COLO668 (cell line): Measurements from ENCODE around the gene PPP1R27.
A peak's percentile ranks its signal among the peaks of the same experiment; 100 is the strongest.
"Not testable (repeated sequence)": the region's sequence is repeated elsewhere in the genome, so short reads cannot be mapped to it uniquely, and the experiment has no call there.

Source experiments
- DNase-seq: peaks from one replicate; lab custom pipeline; 2025; ENCODE audit not compliant: unreplicated experiment; lab: John Stamatoyannopoulos, UW

PPP1R27 gene

DNA sequence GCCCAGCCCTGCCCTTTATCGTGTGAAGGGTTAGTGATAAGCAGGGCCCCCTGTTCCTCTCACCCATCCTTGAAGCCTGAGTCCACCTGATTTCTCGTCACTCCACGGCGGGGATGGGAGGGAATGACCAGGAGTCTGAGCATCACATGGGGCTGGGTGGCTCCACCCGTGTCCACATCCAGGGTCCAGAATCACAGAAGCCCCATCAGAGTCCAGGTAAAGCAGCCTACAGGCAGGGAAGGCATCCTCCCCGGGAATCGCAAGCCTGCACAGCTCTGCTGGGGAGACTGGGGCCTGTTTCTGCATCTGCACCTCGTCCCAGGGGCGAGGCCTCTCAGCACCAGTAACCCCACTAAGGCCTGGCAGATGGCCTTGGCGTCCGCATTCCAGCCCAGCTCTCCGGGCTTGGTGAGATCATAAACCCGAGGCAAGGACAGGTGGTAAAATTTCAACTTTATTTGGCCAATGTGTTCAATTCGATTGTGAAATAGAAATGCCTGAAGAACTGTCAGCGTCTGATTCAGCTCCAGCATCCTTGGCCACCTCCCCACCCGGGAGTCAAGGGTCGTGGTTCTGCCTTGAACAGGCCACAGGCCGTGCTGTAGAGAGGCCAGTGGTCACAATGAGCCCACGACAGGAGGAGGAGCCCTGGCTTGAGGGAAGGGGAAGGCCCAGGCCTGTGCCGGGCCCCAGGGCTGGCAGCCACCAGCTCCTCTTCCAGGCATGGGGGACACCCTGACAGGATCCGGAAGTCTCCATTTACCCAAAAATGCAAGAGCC, 8.1 kb upstream of the PPP1R27 start:
- DNase-seq, result no peak

DNA sequence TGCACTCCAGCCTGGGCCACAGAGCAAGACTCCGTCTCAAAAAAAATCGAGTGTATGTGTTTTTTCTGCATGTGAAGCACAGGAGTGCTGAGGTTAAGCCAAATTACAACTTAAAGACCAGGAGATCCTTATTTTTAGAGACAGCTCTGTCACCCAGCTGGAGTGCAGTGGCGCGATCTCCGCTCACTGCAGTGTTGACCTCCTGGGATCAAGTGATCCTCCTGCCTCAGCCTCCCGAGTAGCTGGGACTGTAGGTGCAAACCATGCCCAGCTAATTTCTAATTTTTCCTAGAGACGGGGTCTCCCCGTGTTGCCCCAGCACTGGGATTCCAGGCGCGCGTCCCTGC, 7.5 kb upstream of the PPP1R27 start:
- no peak for DNase-seq

DNA sequence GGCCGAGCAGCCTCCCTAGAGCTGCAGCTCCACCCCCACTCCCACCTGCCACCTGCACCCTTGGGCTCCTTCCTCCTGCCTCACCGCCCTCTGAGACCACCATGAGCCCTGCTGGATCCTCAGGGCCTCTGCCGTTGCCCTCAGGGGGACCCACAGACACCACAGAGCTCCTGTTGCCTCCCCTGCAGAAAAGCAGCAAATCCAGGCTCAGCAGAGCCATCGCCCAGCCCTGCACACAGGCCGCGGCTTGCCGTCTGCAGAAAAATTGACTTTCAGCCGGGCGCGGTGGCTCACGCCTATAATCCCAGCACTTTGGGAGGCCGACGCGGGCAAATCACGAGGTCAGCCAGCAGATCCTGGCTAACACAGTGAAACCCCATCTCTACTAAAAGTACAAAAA, 7.0 kb upstream of the PPP1R27 start:
- no peak for DNase-seq

DNA sequence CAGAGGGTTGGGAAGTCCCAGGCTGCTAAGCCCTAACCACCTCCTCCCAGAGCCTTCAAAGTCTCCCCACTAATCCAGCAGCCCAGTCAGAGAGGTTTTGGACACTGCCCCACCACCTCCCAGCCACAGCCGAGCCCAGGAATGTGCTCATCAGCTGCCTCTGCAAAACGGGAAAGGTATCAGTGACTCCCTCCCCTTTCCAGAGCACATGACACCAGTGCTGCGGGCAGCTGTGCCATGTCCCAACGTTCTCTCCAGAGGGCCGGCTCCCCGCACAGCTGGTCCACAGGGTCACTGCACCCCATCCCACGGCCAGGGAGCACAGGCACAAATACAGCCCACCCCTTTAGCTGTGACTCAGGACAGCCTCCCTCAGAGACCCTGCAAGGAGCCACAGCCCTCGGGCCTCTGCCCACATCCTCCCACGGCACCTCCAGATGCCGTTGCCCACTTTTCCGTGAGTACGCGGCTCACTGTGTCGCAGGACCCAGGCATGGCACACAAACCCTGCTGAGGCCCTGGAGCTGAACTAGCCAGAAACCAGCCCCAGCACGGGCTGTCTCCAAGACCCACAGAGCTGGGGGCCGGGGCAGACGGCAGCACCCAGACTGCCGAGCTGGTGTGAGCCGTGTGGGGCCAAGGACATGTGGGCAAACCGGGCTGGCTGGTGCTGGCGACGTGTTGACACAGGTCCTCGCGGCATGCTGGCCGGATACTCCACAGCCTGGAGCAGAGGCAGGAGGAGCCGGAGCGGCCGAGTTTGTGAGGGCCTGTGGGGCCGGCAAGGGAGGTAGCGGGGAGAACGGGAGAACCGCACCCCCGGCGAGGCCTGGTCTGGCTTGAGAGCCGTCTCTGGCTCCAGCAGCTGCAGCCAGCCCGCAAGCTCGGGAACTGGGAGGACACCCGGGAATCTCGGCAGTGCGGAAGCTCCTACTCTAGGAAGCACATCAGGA, 6.3 kb upstream of the PPP1R27 start:
- peak; percentile 41 for DNase-seq

DNA sequence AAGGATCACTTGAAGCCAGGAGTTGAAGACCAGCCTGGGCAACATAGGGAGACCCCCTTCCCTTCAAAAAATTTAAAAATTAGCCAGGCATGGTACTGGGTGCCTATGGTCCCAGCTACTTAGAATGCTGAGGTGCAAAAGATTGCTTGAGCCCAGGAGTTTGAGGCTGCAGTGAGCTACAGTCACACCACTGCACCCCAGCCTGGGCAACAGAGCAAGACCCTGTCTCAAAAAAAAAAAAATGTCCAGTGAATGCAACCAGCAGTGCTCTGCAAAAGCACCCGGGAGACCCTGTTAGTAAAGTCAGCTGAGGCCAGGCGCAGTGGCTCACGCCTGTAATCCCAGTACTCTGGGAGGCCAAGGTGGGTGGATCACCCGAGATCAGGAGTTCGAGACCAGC, 5.2 kb upstream of the PPP1R27 start:
- DNase-seq, result not testable (repeated sequence)

DNA sequence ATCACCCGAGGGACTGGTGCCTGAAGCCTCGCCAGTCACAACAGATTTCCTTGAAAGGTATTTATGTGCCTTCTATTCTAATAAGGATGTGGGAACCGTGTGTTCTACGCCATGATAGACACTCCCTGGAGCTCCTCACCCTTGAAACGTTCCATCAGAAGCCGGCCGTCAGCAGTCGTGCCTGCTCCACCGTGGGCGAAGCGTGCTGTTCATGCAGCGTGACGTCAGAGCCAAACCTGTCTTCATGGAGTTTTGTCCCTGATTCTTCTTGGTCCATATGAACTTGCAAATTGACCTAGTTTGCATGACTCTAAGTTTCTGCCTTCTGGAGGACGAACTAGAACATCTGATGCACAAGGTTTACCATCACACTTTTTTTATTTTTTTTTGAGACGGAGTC, 4.5 kb upstream of the PPP1R27 start:
- no peak for DNase-seq

DNA sequence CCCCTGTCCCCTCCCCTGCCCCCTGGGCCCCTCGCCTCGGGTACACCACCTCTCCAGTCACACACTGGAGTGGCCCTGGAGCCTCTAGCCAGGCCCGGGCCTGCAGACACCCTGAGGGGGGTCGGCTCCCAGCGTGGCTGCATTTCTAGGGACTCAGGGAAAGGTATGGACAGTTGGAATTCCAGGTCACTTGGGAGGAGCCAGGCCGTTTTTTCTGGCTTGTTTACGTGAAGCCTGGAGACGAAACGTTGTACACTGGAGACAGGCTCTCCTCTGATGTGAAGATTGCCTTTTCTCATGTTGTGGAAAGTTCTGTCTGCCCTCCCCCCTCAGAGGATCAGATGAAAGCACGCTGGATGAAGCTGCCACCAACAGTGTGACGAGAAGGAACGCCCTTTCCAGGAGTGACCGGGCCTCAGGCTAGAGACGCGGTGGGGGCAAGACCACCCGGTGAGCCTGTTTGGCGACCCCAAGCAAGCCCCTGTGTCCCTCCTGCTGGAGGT, 4.0 kb upstream of the PPP1R27 start:
- no peak for DNase-seq

DNA sequence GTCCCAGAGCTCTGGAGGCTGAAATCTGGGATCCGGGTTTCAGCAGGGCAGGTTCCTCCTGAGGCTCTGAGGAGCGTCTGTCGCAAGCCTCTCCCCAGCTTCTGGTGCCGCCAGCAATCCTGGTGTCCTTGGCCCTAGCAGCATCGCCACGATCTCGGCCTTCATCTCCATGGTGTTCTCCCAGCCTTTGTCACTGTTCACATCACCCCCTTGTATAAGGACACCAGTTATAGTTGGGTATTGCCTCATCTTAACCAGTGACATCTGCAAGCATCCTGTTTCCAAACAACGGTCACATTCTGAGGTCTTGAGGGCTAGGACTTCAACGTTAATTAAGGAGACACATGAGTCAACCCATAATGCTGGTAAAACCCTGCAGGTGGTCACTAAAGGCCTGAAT, 2.8 kb upstream of the PPP1R27 start:
- DNase-seq, result no peak

DNA sequence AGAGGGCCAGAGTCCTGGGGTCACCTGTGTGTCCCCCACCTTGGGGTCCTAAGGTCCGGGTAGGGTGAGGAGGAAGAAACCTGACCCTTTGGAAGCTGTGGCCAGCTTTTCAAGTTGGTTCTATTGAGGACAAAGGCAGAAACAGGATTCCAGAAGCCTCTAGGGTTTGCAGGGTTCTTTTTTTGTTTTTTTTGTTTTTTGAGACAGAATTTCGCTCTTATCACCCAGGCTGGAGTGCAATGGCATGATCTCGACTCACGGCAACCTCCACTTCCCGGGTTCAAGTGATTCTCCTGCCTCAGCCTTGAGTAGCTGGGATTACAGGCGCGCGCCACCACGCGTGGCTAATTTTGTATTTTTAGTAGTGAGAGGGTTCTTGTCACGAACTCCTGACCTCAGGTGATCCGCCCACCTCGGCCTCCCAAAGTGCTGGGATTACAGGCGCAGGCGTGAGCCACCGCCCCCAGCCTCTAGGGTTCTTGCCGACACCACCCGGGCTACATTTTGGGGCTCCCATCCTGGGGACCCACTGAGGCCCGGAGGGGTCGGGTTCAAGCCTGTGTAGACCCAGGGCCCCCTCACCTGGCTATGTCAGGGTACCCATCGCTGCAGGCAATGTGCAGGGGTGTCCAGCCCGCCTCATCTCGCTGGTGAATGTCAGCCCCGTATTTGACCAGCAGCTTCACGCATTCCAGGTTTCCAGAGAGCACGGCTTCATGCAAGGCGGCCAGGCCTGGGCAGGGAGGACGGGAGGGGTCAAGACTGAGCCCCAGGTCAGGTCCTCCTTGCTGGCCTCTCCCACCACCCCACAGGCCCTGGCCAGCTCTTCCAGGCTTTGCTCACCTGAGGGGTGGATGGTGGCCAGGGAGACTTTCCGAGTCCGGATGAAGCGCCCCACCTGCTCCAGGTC, 674 bp downstream of the PPP1R27 start:
- DNase-seq, result no peak

DNA sequence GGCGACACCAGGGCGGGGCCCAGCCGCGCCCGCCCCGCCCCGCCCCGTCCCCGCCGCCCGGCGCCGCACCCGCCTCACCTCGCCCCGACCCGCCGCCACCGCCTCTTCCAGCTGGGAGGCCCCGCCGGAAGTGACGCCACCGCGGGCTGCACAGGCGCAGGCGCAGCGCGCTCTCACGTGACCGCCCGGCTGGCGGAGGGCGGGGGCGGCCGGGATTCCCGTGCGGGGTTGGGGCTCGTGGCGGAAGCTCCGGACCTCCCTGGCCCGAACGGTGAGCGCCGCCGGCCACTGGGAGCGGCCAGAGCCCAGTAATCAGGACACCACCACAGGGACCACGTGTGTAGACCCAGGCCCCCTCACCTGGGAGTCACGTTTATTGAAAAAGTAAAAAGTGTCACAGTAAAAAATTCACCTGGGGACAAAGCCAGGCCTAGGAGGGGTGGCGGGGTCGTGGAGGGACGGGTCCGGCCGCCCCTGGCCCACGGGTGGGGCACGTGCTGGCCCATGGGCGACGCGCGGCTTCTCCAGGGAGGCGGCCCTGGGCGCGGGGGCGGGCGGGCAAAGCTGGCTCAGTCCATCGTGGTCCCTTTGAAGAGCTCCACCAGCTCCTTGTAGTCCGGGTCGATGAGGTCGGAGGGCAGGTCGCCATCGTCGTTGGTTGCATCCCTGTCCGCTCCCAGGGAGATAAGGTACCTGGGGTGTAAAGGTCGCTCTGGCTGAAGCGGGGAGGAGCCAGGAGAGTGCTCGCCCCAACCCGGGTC, 1.5 kb downstream of the PPP1R27 start, which contains the start of gene MCRIP1:
TSS of gene MCRIP1 (minus strand) at position 132 of the 761 bp plus-strand sequence. CDS start 8,785 bp downstream, outside the sequence.
- peak; percentile 96 for DNase-seq

DNA sequence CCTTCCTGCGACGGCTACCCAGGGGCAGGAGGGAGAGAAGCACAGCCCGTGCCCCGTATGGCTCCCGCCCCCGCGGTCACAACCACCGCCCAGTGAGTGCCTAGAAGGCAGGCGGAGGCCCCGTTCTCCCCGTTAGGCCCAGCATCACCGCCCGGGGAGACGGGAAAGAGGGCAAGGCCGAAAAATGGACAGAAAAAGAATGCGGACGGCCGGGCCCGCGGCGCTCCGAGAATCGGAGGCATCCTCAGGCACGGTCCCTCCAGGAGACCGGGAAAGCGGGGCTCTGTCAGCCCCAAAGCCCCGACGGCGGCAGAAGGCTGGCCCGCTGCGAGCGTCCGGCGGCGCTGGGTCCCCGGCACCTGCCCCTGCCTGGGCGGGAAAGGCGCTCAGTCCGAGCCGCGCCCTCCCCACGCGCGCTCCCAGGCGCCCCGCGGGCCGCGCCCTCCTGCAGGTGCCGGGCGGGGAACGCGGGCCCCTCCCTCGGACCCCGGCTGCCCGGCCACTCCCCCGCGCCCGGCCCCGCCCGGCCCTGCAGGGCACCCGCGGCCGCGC, 2.2 kb downstream of the PPP1R27 start:
- peak; percentile 55 for DNase-seq

DNA sequence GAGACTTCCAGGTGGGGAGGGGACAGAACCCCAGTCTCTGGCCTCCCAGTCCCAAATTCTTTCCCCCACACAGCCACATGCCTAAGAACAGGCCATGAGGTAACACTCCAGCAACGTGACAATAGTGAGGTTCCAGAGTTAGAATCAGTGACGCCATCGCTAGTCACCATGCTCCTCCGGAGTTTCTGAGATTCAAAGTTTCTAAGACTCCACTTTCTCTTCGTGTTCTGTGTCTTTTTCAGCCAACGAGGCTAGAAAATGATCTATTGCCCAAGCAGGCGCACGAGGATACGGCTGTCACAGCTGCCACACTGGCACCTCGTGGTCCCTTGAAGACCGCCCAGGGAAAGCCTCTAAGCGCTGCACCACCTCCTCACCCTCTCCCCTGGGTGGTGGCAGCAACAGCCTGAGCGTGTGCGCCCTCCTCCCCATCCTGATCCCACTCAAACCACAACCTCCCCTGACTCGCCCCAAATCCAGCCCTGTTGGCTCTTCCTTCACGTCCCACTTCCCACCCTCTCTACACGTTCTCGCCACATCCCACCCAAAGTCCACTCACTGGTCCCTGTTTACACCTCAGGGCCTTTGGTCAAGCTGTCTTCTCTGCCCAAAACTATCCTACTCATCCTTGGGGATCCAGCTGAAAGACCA, 2.8 kb downstream of the PPP1R27 start:
- DNase-seq, result peak; percentile 37

DNA sequence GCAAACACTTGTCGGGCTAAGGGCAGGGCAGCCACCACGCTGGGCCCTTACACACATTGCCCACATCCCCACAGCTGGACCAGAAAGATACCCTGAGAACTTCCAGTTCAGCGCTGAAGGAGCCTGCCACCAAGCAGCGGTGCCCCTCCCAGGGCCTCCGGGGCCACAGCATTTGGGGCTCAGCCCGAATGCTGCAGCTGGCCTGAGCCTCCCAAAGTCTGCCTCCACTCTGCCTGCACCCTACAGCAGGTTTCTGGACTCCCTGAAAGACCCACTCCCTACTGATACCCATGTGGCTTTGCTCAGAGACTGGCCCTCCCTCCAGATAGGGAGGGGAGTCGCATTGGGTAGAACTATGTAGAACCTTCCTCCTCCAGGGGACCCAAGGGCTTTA, 3.3 kb downstream of the PPP1R27 start:
- DNase-seq, result peak; percentile 11

DNA sequence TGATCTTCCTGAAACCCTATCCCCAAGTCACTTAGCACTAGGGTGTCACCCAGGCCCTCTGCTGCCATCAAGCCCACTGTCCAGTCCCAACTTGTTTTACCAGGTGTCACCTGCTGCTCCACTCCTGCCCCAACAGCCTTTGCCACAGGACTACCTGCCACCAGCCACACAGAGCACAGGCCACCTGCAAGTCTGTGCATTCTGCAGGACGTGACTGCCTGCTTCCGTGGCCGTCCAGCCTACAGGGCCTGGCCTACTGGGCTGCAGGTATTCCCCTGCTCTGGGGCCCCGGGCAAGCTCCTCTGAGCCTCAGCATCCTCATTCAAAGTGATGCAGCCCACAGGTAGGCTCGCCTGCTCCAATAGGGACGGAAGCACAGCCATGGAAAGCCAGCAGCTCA, 5.0 kb downstream of the PPP1R27 start:
- DNase-seq, result peak; percentile 59

DNA sequence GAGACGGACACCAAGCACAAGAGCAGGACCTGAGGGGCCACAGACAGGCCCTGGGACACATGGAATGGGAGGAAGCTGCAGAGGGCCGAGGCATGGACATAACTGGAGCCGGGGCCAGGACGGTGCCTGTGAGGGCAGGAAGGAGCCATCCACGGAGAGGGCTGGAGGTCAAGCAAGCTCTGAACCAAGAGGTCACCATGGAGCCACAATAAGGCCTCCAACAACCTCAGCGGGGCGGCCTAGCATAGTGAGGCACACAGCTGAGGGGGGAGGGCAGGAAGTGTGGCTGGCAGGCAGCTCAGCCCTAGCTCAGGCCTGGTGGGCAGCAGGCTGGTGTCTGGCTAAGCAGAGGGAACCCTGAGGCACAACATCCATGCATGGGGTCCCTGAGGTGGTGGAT, 6.2 kb downstream of the PPP1R27 start:
- DNase-seq, result no peak

DNA sequence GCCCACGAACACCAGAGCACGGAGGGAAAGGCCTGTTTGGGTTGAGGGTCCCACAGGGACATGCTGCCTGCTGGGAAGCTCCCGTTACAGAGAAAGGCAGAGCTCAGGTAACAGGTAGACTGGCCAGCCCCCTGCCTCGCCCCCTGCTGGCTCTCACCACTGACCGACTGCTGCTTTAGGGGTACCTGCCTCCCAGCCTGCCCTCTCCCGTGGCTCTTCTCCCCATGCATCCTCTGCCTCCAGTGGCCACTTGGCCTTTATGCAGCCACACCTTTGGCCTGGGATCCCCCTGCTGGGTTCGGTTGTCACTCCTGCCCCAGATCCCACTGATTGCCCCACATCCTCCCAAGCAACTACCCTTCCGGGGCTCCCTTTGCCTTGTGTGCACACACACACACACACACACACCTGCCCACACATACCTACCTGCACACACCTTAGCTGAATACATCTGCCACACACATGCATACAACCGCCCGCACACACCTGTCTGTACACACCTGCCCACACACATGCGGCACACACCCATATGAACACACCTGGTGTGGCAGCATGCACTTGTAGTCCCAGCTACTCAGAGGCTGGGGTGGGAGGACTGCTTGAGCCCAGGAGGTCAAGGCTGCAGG, 8.9 kb downstream of the PPP1R27 start:
- DNase-seq, result peak; percentile 48

DNA sequence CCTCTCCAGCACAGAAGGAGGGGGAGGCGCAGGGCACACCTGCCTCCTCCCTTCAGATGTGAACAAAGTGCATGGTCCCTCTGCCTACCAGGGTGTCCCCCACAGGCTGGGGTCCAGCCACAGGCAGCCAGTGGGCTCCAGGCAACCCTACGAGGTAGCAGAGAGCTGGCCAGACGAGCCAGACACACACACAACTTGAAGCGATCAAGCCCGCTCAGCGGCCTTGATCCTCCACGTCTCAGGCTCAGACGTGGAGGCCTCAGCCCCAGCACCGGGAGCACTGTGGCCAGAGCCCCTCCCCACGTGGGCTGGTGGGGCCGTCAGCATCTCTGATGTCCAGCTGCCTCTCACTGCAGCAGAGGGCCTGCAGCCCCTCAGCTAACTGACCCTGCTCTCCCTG, 10.3 kb downstream of the PPP1R27 start:
- DNase-seq, result no peak

DNA sequence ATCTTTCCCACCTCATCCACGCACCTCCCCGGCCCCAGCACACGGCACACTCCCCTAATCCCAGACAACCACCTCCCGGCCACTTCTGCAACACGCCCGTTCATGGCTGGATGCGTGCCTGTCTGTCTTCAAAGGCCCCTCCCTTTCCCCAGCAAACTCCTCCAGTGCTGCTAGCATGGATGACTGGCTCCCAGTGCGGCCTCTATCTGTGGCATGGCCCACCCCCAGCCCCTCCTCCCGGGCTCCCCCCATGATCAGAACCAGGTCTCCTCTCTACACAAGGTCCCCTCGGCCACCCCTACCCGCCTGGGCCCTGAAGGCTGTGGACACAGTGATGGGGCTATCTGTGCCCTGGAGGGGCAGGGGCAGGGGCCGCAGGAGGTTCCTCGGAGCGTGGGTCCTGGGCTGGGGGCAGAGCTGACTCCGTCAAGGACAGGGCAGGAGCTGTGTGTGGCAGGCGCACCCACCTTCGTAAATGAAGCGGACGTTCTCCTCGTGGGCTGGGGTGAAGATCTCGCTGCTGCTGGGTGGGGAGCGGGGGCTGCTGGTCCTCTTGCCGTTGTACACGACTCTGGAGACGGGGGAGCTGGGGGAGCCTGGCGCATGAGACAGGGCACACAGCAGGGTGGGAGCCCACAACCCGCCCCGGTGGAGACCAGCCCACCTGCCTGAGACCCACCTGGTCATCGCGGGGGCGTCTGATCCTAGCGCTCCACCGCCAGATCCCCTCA, 10.9 kb downstream of the PPP1R27 start:
- DNase-seq, result no peak
